Measurements from ENCODE around the gene AHRR.

DNA sequence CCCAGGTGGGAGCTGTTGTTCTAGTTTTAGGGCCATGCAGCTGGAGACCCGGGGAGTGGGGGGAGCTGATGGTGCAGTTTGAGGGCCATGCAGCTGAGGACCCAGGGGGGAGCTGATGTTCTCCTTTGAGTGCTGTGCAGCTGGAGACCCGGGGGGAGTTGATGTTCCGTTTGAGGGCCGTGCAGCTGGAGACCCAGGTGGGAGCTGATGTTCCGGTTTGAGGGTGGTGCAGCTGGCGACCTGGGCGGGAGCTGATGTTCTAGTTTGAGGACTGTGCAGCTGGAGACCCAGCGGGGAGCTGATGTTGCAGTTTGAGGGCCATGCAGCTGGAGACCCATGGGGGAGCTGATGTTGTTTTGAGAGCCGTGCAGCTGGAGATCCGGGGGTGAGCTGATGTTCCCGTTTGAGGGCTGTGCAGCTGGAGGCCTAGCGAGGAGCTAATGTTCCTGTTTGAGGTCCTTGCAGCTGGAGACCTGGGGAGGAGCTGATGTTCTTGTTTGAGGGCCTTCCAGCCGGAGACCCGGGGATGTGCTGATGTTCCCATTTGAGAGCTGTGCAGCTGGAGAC lies 35.4 kb upstream of the AHRR start:
- TF ChIP-seq, protein P1, sequence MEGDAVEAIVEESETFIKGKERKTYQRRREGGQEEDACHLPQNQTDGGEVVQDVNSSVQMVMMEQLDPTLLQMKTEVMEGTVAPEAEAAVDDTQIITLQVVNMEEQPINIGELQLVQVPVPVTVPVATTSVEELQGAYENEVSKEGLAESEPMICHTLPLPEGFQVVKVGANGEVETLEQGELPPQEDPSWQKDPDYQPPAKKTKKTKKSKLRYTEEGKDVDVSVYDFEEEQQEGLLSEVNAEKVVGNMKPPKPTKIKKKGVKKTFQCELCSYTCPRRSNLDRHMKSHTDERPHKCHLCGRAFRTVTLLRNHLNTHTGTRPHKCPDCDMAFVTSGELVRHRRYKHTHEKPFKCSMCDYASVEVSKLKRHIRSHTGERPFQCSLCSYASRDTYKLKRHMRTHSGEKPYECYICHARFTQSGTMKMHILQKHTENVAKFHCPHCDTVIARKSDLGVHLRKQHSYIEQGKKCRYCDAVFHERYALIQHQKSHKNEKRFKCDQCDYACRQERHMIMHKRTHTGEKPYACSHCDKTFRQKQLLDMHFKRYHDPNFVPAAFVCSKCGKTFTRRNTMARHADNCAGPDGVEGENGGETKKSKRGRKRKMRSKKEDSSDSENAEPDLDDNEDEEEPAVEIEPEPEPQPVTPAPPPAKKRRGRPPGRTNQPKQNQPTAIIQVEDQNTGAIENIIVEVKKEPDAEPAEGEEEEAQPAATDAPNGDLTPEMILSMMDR (IDR thresholded peaks at IDR 0.05; ENCODE audit: poor library complexity) = no peak
- TF ChIP-seq EZH2 (IDR thresholded peaks at IDR 0.05; ENCODE audit: borderline replicate concordance) = no peak
